Transverse colon (tissue), 4 donors: ENCODE results near the gene TMEM37. TPM values are rescaled to one million over a fixed set of nuclear protein-coding genes. Genes with fewer than 3 reads are reported as not detected.

ENCODE experiments used
- DNase-seq: peaks from one replicate; pipeline ENCODE4 v3.0.0-alpha.2; 2019
- H3K27ac ChIP-seq, 4 donors: fragments of 200-600 bp; sonication (generic); 2 replicates each; pipeline ENCODE4 v1.5.1; 2016 to 2018; ENCODE audit warnings: inconsistent platforms in 4 of 4
- H3K27me3 ChIP-seq: fragments of 200-600 bp; sonication (generic); 2 replicates; pipeline ENCODE4 v1.5.1; 2017; ENCODE audit warnings: inconsistent platforms
- H3K36me3 ChIP-seq, 4 donors: fragments of 200-600 bp; sonication (generic); 2 replicates each; pipeline ENCODE4 v1.5.1; 2017 to 2019; ENCODE audit warnings: inconsistent platforms in 4 of 4
- H3K4me1 ChIP-seq, 4 donors: fragments of 200-600 bp; sonication (generic); 2 replicates each; pipeline ENCODE4 v1.5.1; 2017 to 2020; ENCODE audit warnings: inconsistent platforms in 4 of 4
- H3K4me3 ChIP-seq, 4 donors: fragments of 200-600 bp; sonication (generic); 1 replicate in 1 of 4; 2 replicates in 3 of 4; pipeline versions ENCODE4 v1.5.1 to v1.6.1; 2017 to 2019; ENCODE audit warnings: inconsistent platforms in 4 of 4
- H3K9me3 ChIP-seq, 2 donors: fragments of 200-600 bp; sonication (generic); 2 replicates each; pipeline ENCODE4 v1.5.1; 2017 to 2019; ENCODE audit warnings: inconsistent platforms in 2 of 2
- CTCF ChIP-seq, 5 experiments: fragments of 200-600 bp in 3 of 5; fragments of 450-650 bp in 2 of 5; sonication (generic) in 3 of 5; IDR thresholded peaks; 1 replicate in 2 of 5; 2 replicates in 3 of 5; pipeline ENCODE4 v1.5.1; 2016 to 2017; ENCODE audit warnings: antibody characterized with exemption in 5 of 5, inconsistent platforms in 3 of 5, mild to moderate bottlenecking in 2 of 5, moderate library complexity in 1 of 5
- EP300 ChIP-seq: sonication (generic); formaldehyde crosslinking; IDR thresholded peaks from one replicate; pipeline ENCODE4 v1.6.1; 2017; ENCODE audit warnings: antibody characterized with exemption, low read depth
- POLR2A ChIP-seq: fragments of 450-650 bp; IDR thresholded peaks from one replicate; pipeline ENCODE4 v1.6.1; 2016; ENCODE audit warnings: antibody characterized with exemption, mild to moderate bottlenecking, moderate library complexity
- POLR2AphosphoS5 ChIP-seq, 3 donors: sonication (generic); formaldehyde crosslinking; IDR thresholded peaks; one replicate each; pipeline ENCODE4 v1.6.1; 2016; ENCODE audit warnings: antibody characterized with exemption in 3 of 3
- WGBS, 2 donors: methylation state at CpG; one replicate each; pipeline ENCODE4 v1.1.5; 2018; ENCODE audit warnings: low coverage in 1 of 2; 5-methylcytosine and 5-hydroxymethylcytosine counted together
- in situ Hi-C, 4 donors: fragments of 200-750 bp; cut with MboI; loops; one replicate each; pipeline versions ENCODE4 v1.15.0 to v1.15.1; 2017; ENCODE audit warnings: low sequenced_read_pairs in 3 of 4, low pct_ligation_motif_present in 1 of 4, low pct_unique_long_range_greater_than_20kb in 1 of 4
- intact Hi-C: fragments of 100-400 bp; cut with DNase I; formaldehyde crosslinking; loops from one replicate; pipeline ENCODE4 v1.15.1; 2023; ENCODE audit warnings: low total_unique reads
- total RNA-seq, 4 donors: library from RNA; depleted of rRNA; stranded (reverse); fragments of >200 nt; gene quantifications; one replicate each; pipeline ENCODE4 v1.1.0, GENCODE V29; 2016

The TMEM37 gene
- total RNA-seq, 4 donors from 2014 or later, result 18.7 to 210 (median 157) TPM

GRCh38 chr2:119480184-119480583 lies 48.5 kb downstream of the TMEM37 start:
- H3K36me3 ChIP-seq, result no peaks in the 10 kb centered on the region
- TF ChIP-seq POLR2A, result no peak
- no peak for TF ChIP-seq EP300
- no peak for TF ChIP-seq POLR2AphosphoS5 (IDR thresholded peaks at IDR 0.05)
- TF ChIP-seq CTCF (IDR thresholded peaks at IDR 0.05), result no peak
- in situ Hi-C loops (loop anchor here in 1 of 4 donors (25.0 kb wide), 1 partner anchor 593 kb away; no protein-coding TSS in a partner anchor), intact Hi-C loops (no loop called here)
- no peaks in the 10 kb centered on the region for H3K9me3 ChIP-seq
- H3K27ac ChIP-seq, result no peak overlapping the region
- WGBS, 2 donors, result 87 to 93% methylated on average over 2 to 5 of the region's 5 CpGs
- no peak for DNase-seq
- H3K4me3 ChIP-seq, result no peak overlapping the region
- H3K4me1 ChIP-seq, result peaks cover 0 to 4% (median 1%) of the 10 kb centered on the region in 4 donors
- peaks cover 6% of the 10 kb centered on the region for H3K27me3 ChIP-seq

GRCh38 chr2:119480718-119481142 lies 49.1 kb downstream of the TMEM37 start:
- H3K4me3 ChIP-seq, result no peak overlapping the region
- H3K27ac ChIP-seq, result no peak overlapping the region
- no peak for DNase-seq
- WGBS, 2 donors, result 81% methylated on average over 11 of the region's 11 CpGs; no CpG with 5 or more reads in 1 of the 2 donors
- no peak for TF ChIP-seq EP300
- no peak for TF ChIP-seq POLR2AphosphoS5 (IDR thresholded peaks at IDR 0.05)
- TF ChIP-seq CTCF (IDR thresholded peaks at IDR 0.05), result no peak
- TF ChIP-seq POLR2A, result no peak
- no peaks in the 10 kb centered on the region for H3K9me3 ChIP-seq
- in situ Hi-C loops, result loop anchor here in 1 of 4 donors (25.0 kb wide), 1 partner anchor 593 kb away; no protein-coding TSS in a partner anchor
- H3K27me3 ChIP-seq, result peaks cover 6% of the 10 kb centered on the region
- intact Hi-C loops, result no loop called here
- peaks cover 0 to 4% (median 1%) of the 10 kb centered on the region in 4 donors for H3K4me1 ChIP-seq
- H3K36me3 ChIP-seq, result no peaks in the 10 kb centered on the region

GRCh38 chr2:119481501-119482455 lies 50.1 kb downstream of the TMEM37 start:
- DNase-seq, result no peak
- TF ChIP-seq CTCF (IDR thresholded peaks at IDR 0.05), result no peak
- no peak for TF ChIP-seq EP300
- TF ChIP-seq POLR2AphosphoS5 (IDR thresholded peaks at IDR 0.05), result no peak
- TF ChIP-seq POLR2A, result no peak
- no peak overlapping the region for H3K27ac ChIP-seq
- H3K36me3 ChIP-seq, result no peaks in the 10 kb centered on the region
- H3K4me1 ChIP-seq, result peaks cover 0 to 2% (median 0%) of the 10 kb centered on the region in 4 donors
- peaks cover 3% of the 10 kb centered on the region for H3K27me3 ChIP-seq
- WGBS, 2 donors, result 76 to 92% methylated on average over 5 to 16 of the region's 16 CpGs
- no peaks in the 10 kb centered on the region for H3K9me3 ChIP-seq
- intact Hi-C loops (no loop called here), in situ Hi-C loops (loop anchor here in 1 of 4 donors (25.0 kb wide), 1 partner anchor 594 kb away; no protein-coding TSS in a partner anchor)
- no peak overlapping the region for H3K4me3 ChIP-seq
